Stimulated activated CD4-positive, alpha-beta T cell treated with anti-CD3 and anti-CD28 coated beads, Interleukin-12 subunit alpha, Interleukin-12 subunit beta, amount 100 ng/mL, for 24 hours (primary cell): Measurements from ENCODE around the gene SAXO1.
"Not testable (repeated sequence)": the region's sequence is repeated elsewhere in the genome, so short reads cannot be mapped to it uniquely, and the experiment has no call there.

ENCODE experiments used
- DNase-seq, 2 experiments: peaks; one replicate each; pipeline ENCODE4 v3.0.0-alpha.2; 2020; ENCODE audit warnings: low read depth in 2 of 2

SAXO1 gene

GRCh38 chr9:19033015-19033414 is at the start of gene SAXO1:
Gene SAXO1 (minus strand): TSS chr9:19033209. CDS start chr9:19032908, 301 bp downstream.
- DNase-seq = no peak

- no peak for DNase-seq
Measured at GRCh38 chr9:19074836-19075235, 41.8 kb upstream of the SAXO1 start.

- no peak for DNase-seq
Measured at GRCh38 chr9:19074229-19074628, 41.2 kb upstream of the SAXO1 start.

GRCh38 chr9:19057033-19057432 is 24.0 kb upstream of the SAXO1 start:
- no peak for DNase-seq

GRCh38 chr9:19050637-19051591 is 17.9 kb upstream of the SAXO1 start:
- no peak for DNase-seq

GRCh38 chr9:19049917-19050636 is 17.1 kb upstream of the SAXO1 start:
- DNase-seq = peak in 1 of 2 experiments; percentile 4

GRCh38 chr9:19048966-19049916 is 16.2 kb upstream of the SAXO1 start, which contains the start of gene RRAGA:
Gene RRAGA (plus strand): TSS chr9:19049427. CDS start chr9:19049660, 233 bp downstream.
- peak; percentile 83 to 89 for DNase-seq

GRCh38 chr9:19036611-19037010 is 3.6 kb upstream of the SAXO1 start:
- no peak for DNase-seq

GRCh38 chr9:19032406-19032805 is 603 bp downstream of the SAXO1 start:
- no peak for DNase-seq

GRCh38 chr9:19030899-19031298 is 2.1 kb downstream of the SAXO1 start:
- no peak for DNase-seq

- no peak for DNase-seq
Measured at GRCh38 chr9:19028835-19029451, 4.1 kb downstream of the SAXO1 start.

GRCh38 chr9:19027825-19028224 is 5.2 kb downstream of the SAXO1 start:
- no peak for DNase-seq

- DNase-seq = no peak
Measured at GRCh38 chr9:19026375-19026774, 6.6 kb downstream of the SAXO1 start.

- no peak for DNase-seq
Measured at GRCh38 chr9:19023078-19023477, 9.9 kb downstream of the SAXO1 start.

- DNase-seq = no peak
Measured at GRCh38 chr9:19022206-19022605, 10.8 kb downstream of the SAXO1 start.

GRCh38 chr9:19021649-19022048 is 11.4 kb downstream of the SAXO1 start:
- DNase-seq = not testable (repeated sequence)

- DNase-seq = no peak
Measured at GRCh38 chr9:19020886-19021455, 12.0 kb downstream of the SAXO1 start.

GRCh38 chr9:19018201-19018600 is 14.8 kb downstream of the SAXO1 start:
- DNase-seq = no peak

- DNase-seq = no peak
Measured at GRCh38 chr9:19009391-19009965, 23.5 kb downstream of the SAXO1 start.

GRCh38 chr9:19000133-19000532 is 32.9 kb downstream of the SAXO1 start:
- no peak for DNase-seq
